ENCODE measurements around the gene ZNF593.

GRCh38 chr1:26158271-26158907 is 11.3 kb upstream of the ZNF593 start:
- TF ChIP-seq CTCF (IDR thresholded peaks at IDR 0.05), result no peak
- no peak for TF ChIP-seq EZH2 (IDR thresholded peaks at IDR 0.05)
